Stomach smooth muscle (tissue), 2 donors: ENCODE data around the gene KANK3.
"Not testable (repeated sequence)": the region's sequence is repeated elsewhere in the genome, so short reads cannot be mapped to it uniquely, and the experiment has no call there.

Experiments used
- H3K27ac ChIP-seq: one replicate; pipeline ENCODE4 v1.7.0; 2013; ENCODE audit warnings: mild to moderate bottlenecking, low read length, inconsistent platforms
- H3K27me3 ChIP-seq, 2 donors: one replicate each; pipeline ENCODE4 v1.7.0; 2013; ENCODE audit warnings: low read length in 2 of 2; ENCODE audit not compliant: insufficient read depth in 2 of 2, control insufficient read depth in 1 of 2
- H3K36me3 ChIP-seq, 2 donors: one replicate each; pipeline ENCODE4 v1.7.0; 2013; ENCODE audit warnings: low read length in 2 of 2; ENCODE audit not compliant: control insufficient read depth in 2 of 2, insufficient read depth in 2 of 2
- H3K4me1 ChIP-seq: one replicate; pipeline ENCODE4 v1.7.0; 2013; ENCODE audit warnings: low read length; ENCODE audit not compliant: control insufficient read depth, insufficient read depth
- H3K4me3 ChIP-seq, 2 donors: one replicate each; pipeline ENCODE4 v1.7.0; 2013; ENCODE audit warnings: low read length in 2 of 2
- H3K9ac ChIP-seq, 2 donors: one replicate each; pipeline ENCODE4 v1.7.0; 2013; ENCODE audit warnings: low read length in 2 of 2, mild to moderate bottlenecking in 1 of 2
- H3K9me3 ChIP-seq, 2 donors: one replicate each; pipeline ENCODE4 v1.7.0; 2013; ENCODE audit warnings: low read length in 2 of 2; ENCODE audit not compliant: control insufficient read depth in 2 of 2
- donor health status: healthy.
- donor health status: Pancreatic carcinoma.

KANK3 gene

GRCh38 chr19:8302357-8302691 lies 40.7 kb downstream of the KANK3 start:
- H3K36me3 ChIP-seq = no peaks in the 10 kb centered on the region
- H3K4me1 ChIP-seq = peaks cover 4% of the 10 kb centered on the region
- H3K9ac ChIP-seq = no peak overlapping the region
- no peaks in the 10 kb centered on the region for H3K9me3 ChIP-seq
- no peak overlapping the region for H3K4me3 ChIP-seq
- H3K27ac ChIP-seq = no peak overlapping the region
- no peaks in the 10 kb centered on the region for H3K27me3 ChIP-seq

GRCh38 chr19:8291337-8291736 lies 51.7 kb downstream of the KANK3 start:
- H3K27ac ChIP-seq, H3K4me1 ChIP-seq, H3K9me3 ChIP-seq, H3K9ac ChIP-seq, H3K4me3 ChIP-seq, H3K36me3 ChIP-seq, H3K27me3 ChIP-seq: not testable (repeated sequence)

GRCh38 chr19:8276508-8276907 lies 66.6 kb downstream of the KANK3 start:
- not testable (repeated sequence) for H3K9ac ChIP-seq, H3K27me3 ChIP-seq, H3K4me1 ChIP-seq, H3K27ac ChIP-seq, H3K36me3 ChIP-seq, H3K9me3 ChIP-seq, H3K4me3 ChIP-seq
